ENCODE measurements around the gene ABCA12. TPM values are rescaled to one million over a fixed set of nuclear protein-coding genes. Genes with fewer than 3 reads are reported as not detected.

The ABCA12 gene
- total RNA-seq, 4 donors from 2014 or later = 70.3 to 116 (median 93.6) TPM

GRCh38 chr2:215020283-215020682 lies 118.1 kb downstream of the ABCA12 start:
- no peak for DNase-seq (ENCODE audit: low spot score in 2 of 2)
- H3K4me3 ChIP-seq (ENCODE audit: low read depth, poor library complexity, severe bottlenecking) = no peak overlapping the region
- TF ChIP-seq POLR2A (IDR thresholded peaks at IDR 0.05) (no peak), CTCF (IDR thresholded peaks at IDR 0.05) (no peak)
- intact Hi-C loops (cut with DNase I; ENCODE audit: low total_unique reads) = no loop called here
- 47% methylated on average over 2 of the region's 2 CpGs for WGBS, 2 donors

DNA sequence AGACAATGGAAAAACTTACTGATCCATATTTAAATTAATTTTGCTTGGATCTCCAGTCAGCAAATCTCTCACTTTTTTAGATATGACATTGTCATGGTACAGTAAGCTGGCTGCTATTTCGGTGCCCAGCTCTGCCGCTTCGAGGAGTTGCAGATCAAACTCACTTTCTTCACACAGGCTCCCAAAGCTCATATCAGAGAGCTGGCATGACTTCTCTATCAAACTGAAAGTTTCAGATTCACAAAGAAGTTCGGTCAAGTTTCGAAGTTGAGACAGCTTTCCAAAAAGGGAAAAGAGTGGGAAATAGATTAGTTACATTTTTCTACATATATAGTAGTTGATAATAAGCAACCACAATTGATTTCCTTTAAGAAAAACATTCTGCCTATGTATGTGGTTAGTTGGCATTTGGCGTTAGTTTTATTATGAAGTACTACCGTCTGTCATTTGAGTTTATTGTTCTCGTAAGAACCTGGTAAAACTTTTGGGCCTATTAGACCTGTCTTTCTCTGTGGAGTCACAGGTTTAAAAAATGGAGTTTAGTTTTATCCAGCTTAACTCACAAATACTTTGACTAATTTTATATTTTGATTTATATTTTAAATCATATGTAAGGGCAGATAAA lies 118.8 kb downstream of the ABCA12 start:
- 92 to 95% methylated on average over 8 of the region's 8 CpGs for WGBS, 2 donors
- DNase-seq (ENCODE audit: low spot score in 2 of 2) = no peak
- intact Hi-C loops (cut with DNase I; ENCODE audit: low total_unique reads) = no loop called here
- TF ChIP-seq POLR2A (IDR thresholded peaks at IDR 0.05) (no peak), CTCF (IDR thresholded peaks at IDR 0.05) (no peak)
- no peak overlapping the region for H3K4me3 ChIP-seq (ENCODE audit: low read depth, poor library complexity, severe bottlenecking)

DNA sequence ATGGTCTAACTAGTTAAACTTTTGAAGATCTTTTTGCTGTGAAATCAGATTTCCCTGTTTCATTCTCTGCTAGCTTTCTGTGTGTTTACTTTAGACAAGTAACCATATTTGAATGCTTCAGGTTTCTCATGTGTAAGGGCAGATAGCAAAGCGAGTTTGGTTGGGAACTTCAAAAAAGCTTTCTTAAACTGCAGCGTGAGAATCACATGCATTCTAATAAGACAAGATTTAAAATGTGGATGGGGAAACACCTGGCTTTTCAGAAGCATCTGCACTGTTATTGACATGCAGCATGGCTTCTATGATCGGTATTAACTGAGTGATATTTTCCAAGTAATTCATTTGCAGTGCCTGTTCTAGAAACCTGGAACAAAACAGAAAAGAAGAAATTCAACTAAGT lies 119.3 kb downstream of the ABCA12 start:
- H3K4me3 ChIP-seq (ENCODE audit: low read depth, poor library complexity, severe bottlenecking) = no peak overlapping the region
- DNase-seq (ENCODE audit: low spot score in 2 of 2) = no peak
- intact Hi-C loops (cut with DNase I; ENCODE audit: low total_unique reads) = no loop called here
- 85% methylated on average over 3 of the region's 3 CpGs for WGBS, 2 donors
- no peak for TF ChIP-seq POLR2A (IDR thresholded peaks at IDR 0.05)
- no peak for TF ChIP-seq CTCF (IDR thresholded peaks at IDR 0.05)

- no peak for DNase-seq (ENCODE audit: low spot score in 2 of 2)
- WGBS, 2 donors = 76 to 85% methylated on average over 3 of the region's 3 CpGs
- H3K4me3 ChIP-seq (ENCODE audit: low read depth, poor library complexity, severe bottlenecking) = no peak overlapping the region
- intact Hi-C loops (cut with DNase I; ENCODE audit: low total_unique reads) = no loop called here
- no peak for TF ChIP-seq CTCF (IDR thresholded peaks at IDR 0.05)
- TF ChIP-seq POLR2A (IDR thresholded peaks at IDR 0.05) = no peak
Measured at GRCh38 chr2:215015421-215015820, 123.0 kb downstream of the ABCA12 start.

- intact Hi-C loops (cut with DNase I; ENCODE audit: low total_unique reads) = no loop called here
- TF ChIP-seq POLR2A (IDR thresholded peaks at IDR 0.05) = no peak
- no peak for TF ChIP-seq CTCF (IDR thresholded peaks at IDR 0.05)
- no peak for DNase-seq (ENCODE audit: low spot score in 2 of 2)
- WGBS, 2 donors = 48 to 57% methylated on average over 2 of the region's 2 CpGs
- H3K4me3 ChIP-seq (ENCODE audit: low read depth, poor library complexity, severe bottlenecking) = no peak overlapping the region
Measured at GRCh38 chr2:215010390-215010789, 128.0 kb downstream of the ABCA12 start.

DNA sequence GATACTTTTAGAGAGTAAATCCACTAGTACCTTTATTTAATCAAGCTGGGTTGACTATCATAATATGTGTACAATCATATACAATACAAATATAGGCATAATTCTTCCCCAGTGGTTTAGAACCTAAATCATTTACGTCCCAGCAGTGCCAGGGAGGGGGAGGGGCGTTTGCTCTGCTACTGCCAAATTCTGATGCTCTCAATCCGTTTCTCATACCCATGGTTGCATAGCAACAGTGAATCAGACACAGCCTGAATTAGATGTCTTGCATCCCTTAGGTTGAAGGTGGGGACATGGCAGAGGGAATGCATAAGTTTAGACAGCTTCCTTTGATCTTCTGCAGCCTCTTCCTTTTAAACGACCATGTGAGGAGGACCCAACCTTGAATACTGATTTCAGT lies 135.4 kb downstream of the ABCA12 start:
- no peak overlapping the region for H3K4me3 ChIP-seq (ENCODE audit: low read depth, poor library complexity, severe bottlenecking)
- WGBS, 2 donors = 16 to 18% methylated on average over 4 of the region's 4 CpGs
- no peak for DNase-seq (ENCODE audit: low spot score in 2 of 2)
- intact Hi-C loops (cut with DNase I; ENCODE audit: low total_unique reads) = no loop called here
- TF ChIP-seq POLR2A (IDR thresholded peaks at IDR 0.05) = no peak

All from lower leg skin (tissue), 4 donors.